Amniotic epithelial cell (primary cell): ENCODE measurements around the gene FSTL4.

Experiments used
- DNase-seq: peaks from one replicate; pipeline ENCODE4 v3.0.0-alpha.2; 2010; ENCODE audit warnings: low read depth

Gene FSTL4

DNA sequence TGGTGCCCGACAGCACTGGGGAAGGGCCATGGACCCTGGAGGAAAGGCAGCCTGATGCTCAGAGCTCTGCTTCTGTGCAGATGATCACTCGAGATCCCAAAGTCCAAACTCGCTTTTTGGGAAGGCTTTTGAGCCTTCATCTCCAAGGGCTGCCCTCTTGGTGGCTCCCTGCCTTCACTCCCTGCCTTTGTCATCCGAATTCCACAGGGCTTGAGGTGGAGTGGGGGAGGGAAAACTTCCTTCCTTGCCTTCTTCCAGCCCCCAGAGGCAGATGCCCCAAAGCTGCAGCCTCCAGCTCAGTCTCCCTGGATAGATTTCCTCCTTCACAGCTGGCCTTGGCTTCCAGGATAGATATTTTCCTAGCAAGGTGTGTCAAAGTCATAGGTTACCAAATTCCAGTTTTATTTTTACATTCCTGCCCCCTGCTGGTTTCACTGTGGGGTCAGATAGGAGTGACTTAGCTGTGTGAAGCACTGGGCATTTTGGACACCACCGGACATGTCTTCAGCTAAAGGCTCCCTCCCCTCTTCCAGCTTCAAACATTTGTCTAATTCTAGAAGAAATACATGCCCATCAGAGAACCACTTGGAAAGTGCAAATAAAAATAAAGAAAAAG lies 292.3 kb downstream of the FSTL4 start:
- no peak for DNase-seq

DNA sequence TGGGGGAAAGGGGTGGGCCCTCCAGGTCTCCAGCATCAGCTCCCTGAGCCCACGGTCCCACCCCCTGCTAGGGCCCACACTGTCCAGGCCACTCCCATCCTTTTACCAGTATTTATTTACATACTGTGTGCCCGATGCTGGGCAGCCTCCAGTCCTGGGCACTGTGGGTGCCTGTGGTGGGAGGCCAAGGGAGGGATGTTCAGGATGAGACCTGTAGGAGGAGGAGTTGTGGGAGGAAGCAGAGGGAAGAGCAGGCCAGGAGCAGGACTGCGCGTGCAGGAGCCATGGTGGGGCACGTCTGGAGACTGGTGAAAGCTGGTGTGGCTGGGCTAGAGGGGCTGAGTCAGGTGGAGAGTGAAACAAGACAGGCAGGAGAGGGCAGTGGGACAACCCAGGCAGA lies 293.1 kb downstream of the FSTL4 start:
- no peak for DNase-seq

DNA sequence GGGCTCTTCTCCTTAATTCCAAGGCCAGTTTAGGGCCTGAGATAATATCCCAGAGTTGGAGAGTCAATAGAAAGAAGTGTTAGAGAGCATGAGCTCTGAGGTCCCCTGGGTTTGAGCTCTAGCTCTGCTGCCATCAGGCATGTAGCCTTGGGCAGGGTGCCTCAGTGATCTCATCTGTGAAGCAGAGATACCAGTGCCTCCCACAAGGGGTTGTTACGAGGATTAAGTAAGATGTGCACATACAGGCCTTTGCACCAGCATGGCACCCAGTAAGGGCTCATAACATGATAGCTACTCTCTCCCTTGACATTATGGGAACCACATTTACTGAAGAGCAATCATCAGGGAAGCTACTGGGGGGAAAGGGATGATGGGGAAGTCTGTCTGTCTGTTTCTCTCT lies 294.8 kb downstream of the FSTL4 start:
- no peak for DNase-seq

DNA sequence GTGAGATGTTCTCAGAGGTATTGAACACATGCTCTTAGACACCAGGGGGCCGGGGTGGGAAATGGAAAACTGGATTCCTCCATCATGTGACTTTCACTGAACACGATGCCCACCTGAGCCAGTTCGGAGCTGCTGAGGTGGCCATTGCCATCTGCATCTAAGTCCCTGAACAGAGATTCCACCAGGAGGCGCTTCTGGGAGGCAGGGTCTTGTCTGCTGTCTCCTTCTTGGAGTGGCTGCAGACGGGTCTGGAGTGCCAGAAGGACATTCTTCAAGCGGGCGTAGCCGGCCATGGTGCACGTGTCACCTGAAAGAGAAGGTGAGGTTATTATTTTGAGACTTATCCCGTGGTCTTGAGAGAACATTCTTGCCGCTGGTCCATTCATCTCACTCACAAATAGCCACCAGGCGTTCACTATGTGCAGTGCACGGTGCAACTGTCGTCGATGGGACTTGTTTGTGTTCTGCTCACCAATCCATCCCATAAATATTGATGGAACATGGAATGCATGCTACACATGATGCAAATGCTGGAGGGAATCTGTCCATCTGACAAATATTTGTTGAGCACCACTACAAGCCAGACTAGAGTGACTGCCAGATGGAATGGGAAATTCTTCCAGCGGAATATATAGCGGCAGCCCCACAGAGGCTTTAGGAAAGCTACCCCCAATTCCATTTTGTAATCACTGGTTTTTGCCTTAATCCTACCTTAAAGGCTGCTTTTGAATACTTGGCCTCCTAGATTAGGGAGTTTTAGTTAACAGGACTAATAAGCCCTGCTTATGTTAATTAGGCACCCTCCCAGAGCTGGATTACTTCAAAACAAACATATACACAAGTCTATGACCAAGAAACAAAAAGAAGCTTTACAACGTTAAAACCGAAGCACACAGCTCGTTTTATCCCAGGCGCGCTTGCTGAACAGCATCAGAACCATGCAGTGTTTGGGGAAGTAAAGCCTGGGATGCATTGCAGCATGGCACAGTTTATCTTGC lies 295.7 kb downstream of the FSTL4 start:
- DNase-seq, result peak; percentile 6

DNA sequence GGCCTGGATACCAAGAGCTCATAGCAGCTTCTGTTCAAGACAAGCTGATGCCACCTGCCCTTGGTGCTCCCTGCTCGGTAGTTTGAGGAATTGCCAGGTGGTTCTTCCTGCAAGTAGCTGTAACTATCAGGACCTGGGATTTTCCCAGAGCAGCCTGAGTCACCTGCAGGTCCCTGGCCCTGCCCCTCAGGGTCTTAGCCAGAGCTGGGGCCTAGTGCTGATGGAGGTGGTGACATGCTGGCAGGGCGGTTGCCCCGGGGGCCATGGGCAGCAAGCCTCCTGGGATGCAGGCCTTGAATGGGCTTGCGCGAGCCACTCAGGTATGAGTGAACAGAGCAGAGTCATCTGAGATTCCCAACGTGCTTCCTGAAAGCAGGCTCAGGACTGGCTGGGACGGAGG lies 298.3 kb downstream of the FSTL4 start:
- DNase-seq, result no peak

DNA sequence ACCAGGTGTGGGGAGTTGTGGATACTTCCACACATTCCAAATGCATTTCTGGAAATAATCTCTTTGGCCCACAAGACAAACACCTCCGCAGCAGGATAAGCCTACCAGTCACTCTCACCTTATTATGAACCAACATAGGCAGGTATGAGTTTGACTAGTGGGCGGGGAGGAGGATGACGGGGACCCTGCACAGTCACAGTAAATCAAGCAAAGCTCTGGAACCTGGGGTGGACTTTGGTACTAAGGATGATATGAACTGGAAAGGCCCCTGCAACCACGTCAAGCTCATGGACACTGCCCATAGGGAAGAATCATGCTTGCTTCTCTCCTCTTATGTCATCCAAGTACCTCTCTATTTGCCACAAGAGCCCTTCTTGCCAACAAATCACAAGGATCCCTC lies 301.2 kb downstream of the FSTL4 start:
- no peak for DNase-seq

DNA sequence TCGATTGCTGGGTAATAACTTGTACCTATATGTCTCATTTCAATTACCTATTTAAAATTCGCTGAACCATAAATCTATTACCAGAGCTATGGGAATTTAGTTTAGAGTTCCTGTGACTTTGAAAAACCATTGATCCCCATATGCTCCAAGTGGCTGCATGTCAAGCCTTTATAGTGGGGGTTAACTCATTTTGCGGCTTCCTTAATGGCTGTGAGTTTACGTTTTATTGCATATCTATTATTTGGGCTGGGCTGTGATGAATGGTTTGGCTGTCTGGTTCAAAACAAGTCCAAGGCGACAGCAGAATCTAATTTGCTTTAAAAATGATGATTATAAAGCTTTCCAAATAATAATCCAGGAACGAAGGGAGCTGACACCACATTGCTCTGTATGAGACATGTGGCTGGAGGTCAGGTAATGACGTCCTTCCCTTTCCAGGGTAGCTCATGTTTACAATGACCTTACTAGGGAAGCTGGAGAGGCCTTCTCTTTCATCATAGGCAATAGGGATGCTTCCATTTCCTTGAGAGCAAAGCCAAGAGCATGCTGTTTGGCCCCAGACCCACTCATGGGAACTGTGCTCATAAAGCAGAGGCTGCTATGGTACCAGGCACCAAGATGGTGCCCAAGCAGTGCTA lies 302.2 kb downstream of the FSTL4 start:
- DNase-seq, result no peak

DNA sequence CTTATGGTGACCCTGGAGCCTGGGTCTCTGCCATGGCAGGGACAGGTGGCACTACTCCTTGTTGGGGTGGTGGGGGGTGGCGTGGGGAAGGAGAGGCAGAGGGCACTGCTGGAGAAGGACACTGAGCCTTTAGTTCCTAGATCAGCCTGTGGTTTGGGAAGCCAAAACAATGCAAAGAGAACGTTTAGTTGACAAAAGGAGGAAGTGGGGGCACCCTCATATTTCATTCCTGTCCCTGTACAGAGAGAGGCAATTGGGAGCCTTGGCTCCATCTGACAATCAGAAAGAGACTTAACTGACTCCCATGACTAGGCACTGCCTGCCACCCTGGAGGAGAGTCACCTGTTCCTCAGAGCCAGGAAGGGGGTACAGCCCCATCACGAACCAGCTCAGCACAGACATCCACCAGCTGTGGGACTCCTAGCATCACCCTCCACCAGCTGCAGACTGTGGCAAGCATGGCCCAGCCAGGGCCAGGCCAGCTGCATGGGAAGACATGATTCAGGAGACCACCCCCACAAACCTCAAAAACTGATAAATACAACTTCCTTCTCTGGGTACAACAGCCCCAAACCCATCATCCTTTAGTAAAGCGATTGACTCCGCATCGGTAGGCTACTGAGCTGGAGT lies 303.1 kb downstream of the FSTL4 start:
- no peak for DNase-seq

DNA sequence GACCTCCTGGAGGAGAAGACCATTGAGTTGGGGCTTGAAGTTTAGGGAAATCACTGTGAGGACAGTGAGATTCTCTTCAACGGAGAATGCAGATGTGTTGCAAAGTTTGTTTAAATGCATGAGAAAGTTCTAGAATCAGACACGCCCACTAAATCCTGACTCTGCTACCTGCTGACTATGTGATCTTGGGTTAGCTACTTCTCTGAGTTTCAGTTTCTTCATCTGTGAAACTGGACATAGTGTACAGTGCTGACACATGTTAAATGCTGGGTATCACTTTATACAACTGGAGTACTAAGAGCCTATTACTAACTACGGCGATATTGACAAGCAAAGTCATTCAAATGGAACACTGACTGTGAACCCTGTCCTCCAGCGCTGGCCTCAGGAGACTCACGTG lies 305.1 kb downstream of the FSTL4 start:
- no peak for DNase-seq

DNA sequence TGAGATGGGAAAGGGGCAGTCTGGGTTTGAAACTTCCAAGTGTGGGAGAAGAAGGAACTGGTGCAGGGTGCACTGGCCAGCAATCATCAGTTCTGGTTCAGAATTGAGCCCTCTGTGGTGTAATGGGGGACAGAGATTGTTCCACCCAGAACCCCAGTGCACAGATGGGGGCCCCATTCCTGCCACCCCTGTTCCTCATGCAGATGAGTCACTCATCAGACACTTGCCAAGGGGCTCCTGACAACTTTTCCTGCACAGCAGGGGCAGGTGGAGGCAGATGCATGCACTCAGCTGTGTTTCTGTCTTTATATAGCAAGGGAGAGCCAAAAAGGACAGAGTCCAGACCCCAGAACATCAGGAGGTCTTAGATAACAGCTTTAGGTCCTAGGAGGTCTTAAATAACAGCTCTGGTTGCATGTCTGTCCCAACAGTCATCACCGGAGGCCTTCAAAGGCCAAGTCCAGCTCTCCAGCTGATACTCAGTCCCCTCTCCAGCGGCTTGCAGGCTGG lies 307.6 kb downstream of the FSTL4 start:
- no peak for DNase-seq

DNA sequence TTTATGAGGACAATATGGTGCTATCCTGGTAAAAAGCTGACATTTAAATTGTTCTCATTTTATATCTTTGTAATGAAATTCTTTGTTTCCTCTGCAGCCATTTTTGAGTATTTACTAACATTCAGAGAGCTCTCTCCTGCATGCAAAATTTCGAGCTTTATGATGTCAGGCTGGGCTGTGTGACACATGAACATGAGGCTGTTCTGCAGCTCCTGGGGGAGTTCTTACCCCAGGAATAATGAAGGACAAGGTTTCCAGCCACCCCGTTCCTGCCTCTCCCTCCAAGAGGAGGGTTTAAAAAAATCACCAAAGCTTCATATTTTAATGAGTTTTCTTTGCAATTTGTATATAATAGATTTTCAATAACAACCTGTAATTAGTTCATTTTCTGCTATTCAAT lies 308.2 kb downstream of the FSTL4 start:
- DNase-seq, result no peak

DNA sequence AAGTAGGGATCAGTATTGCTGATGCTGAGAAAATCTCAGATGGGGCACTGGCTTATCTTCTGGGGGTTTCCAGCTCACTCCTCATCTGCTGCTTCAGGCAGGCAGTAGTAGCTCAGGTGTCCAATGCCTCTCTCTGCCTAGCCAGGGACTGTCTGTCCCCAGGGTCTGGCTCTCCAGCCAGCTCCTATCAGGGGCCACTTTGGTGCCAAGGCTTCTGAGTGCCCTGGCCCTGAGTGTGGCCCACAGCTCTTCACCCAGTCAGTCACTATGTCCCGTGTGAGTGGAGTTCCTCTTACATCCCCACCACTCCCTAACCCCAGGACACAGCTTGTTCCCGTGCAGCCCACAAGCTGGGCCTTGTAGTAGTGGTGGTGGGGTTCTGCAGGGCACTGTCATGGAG lies 309.0 kb downstream of the FSTL4 start:
- DNase-seq, result no peak

DNA sequence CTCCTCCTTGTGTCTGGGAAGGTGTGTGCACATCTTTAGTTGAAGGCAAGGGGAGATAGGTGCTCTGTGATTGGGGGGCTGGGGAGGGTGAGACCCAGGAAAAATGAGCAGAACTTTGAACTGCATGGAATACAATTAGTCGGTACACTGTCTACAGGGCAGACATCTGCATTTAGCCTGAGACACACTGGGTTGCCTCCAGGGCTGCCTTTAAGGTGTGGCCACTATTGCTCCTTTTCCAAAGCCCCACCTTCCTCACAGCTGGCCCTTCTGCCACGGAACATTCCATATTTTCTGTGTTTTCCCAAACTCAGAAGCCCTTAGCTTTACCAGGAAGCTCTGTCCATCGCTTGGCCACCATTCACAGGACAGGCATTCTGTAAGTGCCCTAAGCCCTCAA lies 312.6 kb downstream of the FSTL4 start:
- DNase-seq, result no peak

DNA sequence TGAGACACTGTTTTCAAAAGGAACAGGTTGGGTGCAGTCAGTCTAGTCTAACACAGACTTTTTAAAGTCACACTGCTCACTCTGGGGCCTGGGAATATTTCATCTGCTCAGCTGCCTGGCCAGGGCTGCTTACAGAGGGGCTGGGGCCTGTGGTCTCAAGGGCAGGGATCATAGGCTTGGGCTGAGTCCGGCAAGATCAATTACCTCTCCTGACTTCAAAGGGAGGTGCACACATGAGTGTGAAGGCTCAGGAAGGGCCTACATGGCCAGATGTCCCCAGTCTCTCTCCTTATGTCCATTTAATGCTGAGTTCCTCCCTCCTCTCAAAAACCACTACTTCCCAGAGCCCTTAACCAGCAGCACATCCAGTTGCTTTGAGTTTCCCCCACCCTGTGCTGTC lies 313.3 kb downstream of the FSTL4 start:
- DNase-seq, result no peak

DNA sequence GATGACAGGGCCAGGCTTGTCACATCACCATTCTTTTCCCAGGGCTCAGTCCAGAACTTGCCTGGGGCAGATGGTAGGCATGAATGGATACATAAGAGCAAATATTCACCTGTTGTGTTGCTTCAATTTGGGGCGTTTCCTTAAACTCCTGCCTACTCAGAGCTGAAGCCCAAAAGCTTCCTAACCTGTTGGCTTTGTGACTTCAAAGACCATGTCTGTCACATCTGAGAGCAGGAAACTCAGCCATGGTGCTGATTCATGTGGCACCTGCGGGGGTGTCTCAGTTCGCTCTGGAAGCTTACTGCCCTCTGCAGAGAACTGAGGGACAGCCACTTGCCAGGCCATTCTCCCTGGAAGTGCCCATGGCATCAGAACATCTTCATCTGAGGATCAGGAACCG lies 313.9 kb downstream of the FSTL4 start:
- DNase-seq, result no peak

DNA sequence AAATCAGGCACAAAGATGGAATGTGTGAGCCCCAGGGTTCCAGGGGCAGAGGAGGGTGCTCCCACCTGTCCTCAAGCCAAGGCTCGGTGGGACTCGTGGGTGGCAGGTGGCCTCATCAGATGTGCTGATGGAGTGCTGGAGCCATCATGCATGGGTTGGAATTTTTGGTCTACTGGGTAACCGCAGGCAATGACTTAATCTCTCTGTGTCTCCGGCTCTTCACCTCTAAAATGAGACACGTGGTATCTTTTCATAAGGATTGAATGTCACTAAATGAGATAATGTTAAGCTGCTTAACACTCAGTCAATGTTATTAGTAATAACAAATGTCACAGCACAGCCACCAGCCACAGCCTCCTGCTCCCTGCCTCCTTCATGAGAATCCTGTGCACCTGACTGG lies 315.0 kb downstream of the FSTL4 start:
- DNase-seq, result no peak

DNA sequence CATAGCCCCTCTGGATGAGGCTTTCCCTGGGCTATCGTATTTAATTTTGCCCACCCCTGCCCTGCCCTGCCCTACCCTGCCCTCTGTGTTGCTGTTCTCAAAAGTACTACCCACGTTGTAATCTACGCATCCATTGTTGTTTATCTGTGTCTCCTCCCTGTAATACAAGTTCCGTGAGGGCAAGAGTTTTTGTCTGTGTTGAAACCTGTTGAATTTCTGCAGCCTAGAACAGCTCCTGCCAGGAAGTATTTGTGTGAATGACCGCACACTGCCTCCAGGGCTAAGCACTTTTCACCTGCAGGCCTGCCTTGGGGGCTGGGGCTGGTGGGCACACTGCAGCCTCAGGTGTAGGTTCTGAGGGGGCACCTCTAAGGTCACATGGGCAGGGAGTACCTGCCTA lies 315.7 kb downstream of the FSTL4 start:
- DNase-seq, result no peak

DNA sequence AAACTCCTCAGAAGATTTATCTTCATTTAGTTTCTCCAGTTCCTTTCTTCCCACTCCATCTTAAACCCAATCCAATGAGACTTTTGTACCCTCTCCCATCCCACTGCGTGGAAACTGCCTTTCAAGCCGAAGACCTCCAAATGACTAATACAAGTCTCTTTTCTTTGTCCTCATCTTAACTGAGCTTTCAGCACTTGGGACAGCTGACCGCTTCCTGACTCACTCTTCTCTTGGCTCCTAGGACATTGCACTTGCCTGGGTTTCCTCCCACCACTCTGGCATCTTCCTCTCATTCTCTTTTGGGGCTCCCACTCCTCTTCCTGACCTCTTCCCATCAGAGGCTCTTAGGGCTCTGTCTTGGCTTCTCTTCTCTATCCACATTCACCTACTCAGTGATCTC lies 316.8 kb downstream of the FSTL4 start:
- no peak for DNase-seq

DNA sequence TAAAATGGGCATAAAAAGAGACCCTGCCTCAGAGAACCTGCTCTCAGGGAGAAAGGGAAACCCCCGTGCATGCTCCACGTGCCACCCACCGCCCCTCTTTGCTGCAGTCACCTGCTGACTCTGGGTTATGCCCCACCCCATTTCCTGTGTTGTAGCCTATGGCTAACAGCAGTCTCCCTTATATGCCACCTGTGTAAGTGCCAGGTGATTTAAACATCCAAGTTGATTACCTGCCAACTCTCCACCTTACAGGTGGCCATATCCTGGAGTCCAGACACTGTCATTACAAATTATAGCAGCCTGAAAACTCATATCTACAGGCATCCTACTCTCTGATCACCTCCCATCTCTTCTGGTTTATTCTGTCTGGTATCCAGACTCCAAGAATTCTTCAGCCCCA lies 318.0 kb downstream of the FSTL4 start:
- DNase-seq, result no peak

DNA sequence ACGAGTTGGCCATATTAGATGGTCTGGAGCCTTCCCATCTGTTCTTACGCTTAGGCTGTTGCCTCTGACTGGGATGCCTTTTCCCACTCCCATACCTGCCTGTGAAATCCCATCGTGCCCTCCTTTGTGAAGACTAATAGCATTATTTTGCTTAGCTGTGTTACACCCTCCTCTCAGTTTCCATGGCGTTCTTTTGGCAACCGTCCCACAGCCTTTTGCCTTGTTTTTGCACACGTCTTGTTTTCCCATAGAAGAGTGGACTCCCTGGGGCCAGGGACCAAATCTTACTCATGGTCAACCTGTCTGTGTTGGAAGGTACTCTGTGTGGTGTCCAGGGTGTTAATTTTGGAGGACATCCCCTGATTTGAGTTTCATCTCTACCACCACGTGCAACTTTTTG lies 318.4 kb downstream of the FSTL4 start:
- no peak for DNase-seq

DNA sequence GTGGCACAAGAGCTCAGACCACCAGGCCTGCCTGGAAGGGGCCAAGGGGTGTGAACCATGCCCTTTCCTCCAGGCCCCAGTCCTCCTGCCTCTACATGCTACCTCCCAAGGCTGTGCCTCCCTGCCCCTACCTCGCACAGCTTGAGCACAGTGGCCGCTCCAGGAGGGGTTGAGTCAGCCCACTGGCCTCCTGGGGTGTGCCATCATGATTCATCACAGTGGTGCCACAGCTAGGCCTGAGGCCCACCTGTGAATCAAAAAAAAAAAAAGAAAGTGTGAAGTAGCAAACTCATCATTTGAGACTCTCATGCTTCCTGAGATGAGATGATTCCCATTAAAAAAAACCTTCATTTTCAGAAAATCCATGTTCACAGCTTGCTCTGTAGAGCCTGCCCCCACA lies 320.0 kb downstream of the FSTL4 start:
- DNase-seq, result no peak

DNA sequence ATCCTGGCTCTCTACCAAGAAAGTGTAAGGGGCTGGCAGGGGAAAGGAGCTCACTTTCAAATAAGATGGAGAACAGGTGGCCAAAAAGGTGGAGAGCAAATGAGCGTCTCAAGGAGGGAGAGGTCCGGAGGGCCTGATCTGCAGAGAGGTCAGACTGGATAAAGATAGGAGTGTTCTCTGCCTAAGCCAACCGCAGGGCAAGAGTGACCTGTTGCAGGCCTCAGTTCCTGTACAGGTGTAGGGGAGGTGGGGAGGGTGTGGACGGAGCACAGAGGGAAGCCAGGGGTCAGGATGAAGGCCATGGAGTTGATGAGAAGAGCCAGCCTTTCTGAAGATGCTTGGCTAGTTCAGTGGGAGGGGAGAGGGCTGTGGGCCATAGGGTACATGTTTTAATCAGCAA lies 320.8 kb downstream of the FSTL4 start:
- no peak for DNase-seq
